MV-4-11 (cell line): ENCODE results near the gene POLN.
"Not testable (repeated sequence)": the region's sequence is repeated elsewhere in the genome, so short reads cannot be mapped to it uniquely, and the experiment has no call there.

ENCODE experiments used
- DNase-seq: peaks from one replicate; lab custom pipeline; 2025; lab: John Stamatoyannopoulos, UW

The POLN gene

GRCh38 chr4:2042204-2042946, 199.5 kb downstream of the POLN start:
- DNase-seq = no peak

GRCh38 chr4:2041239-2042130, 200.4 kb downstream of the POLN start:
- peak; percentile 83 for DNase-seq

- DNase-seq = no peak
Observed at GRCh38 chr4:2040391-2041238, 201.3 kb downstream of the POLN start.

GRCh38 chr4:2036866-2037265, 205.1 kb downstream of the POLN start:
- DNase-seq = peak; percentile 83

DNA sequence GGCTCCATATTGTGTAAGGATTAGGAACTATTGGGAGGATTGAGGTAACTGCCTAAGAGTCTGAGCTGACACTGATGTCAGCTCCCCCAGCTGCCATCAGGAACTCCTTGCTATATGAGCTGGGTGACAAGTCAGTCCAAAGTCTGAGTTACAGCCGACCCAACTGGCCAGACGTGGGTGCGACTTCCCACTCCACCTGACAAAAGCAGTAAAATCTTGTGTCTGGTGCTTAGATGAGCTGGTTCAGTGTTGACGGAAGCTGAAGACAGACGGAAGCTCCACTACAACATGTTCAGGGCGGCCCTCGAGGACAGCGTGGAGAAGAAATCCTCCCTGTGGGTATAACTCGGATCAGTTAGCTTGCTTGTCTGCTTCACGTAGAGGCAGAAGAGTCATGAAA, 205.6 kb downstream of the POLN start:
- DNase-seq = no peak

DNA sequence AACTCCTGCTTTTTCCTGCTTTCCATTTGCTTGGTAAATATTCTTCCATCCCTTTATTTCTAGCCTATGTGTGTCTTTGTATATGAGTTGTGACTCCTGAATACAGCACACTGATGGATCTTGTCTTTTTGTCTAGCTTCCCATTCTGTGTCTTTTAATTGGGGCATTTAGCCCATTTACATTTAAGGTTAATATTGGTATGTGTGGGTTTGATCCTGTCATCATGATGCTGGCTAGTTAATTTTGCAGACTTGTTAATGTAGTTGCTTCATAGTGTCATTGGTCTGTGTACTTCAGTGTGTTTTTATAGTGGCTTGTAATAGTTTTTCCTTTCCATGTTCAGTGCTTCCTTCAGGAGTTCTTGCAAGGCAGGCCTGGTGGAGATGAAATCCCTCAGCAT, 210.8 kb downstream of the POLN start:
- DNase-seq = not testable (repeated sequence)

DNA sequence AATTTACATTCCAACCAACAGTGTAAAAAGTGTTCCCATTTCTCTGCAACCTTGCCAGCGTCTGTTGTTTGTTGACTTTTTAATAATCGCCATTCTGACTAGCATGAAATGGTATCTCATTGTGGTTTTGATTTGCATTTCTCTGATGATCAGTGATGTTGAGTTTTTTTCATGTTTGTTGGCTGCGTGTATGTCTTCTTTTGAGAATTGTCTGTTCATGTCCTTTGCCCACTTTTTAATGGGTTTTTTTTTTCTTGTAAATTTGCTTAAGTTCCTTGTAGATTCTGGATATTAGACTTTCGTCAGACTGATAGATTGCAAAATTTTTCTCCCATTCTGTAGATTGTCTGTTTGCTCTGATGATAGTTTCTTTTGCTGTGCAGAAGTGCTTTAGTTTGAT, 214.8 kb downstream of the POLN start:
- not testable (repeated sequence) for DNase-seq

DNA sequence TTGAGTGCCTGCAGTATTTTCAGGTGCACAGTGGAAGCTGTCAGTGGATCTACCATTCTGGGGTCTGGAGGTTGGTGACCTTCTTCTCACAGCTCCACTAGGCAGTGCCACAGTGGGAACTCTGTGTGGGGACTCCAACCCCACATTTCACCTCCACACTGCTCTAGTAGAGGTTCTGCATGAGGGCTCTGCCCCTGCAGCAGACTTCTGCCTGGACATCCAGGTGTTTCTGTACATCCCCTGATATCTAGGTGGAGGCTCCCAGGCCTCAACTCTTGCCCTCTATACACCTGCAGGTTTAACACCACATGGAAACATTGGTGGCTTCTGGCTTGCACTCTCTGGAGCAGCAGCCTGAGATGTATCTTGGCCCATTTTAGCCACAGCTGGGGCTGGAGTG, 216.1 kb downstream of the POLN start:
- DNase-seq = no peak

DNA sequence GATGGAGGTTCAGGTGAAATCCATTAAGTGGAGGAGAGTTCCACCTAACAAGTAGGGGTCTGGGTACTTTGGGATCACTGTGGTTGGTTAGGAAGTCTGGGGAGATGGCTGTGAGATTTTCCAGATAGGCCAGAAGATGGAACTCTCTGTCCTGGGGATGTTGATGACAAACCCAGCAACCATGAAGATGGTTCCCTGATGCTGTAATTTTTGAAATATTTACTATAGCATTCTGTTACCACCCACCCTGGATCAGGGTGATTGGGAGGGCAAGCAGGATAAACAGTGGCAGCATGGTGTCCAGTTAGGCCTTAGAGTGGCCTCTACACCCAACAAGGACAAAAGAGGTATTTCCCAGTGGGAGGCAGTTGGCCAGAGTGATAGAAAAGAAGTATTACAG, 217.2 kb downstream of the POLN start:
- DNase-seq = no peak
